SK-N-SH (cell line): ENCODE results near the gene CHM. TPM values are rescaled to one million over a fixed set of nuclear protein-coding genes. Genes with fewer than 3 reads are reported as not detected.

Source experiments
- CTCF ChIA-PET: fragments of 300-600, 350-600 bp; formaldehyde crosslinking; extraction: SDS; loops from one replicate; lab custom pipeline; 2021; lab: Yijun Ruan, JAX
- POLR2A ChIA-PET: fragments of 350-600 bp; sonication (Branson Sonifier 250); formaldehyde crosslinking; extraction: SDS; loops from one replicate; lab custom pipeline; 2020; ENCODE audit warnings: antibody characterized with exemption, inconsistent platforms; lab: Yijun Ruan, JAX
- DNase-seq: peaks from one replicate; pipeline ENCODE4 v3.0.0; 2012
- H2AFZ ChIP-seq: fragments of 200-600 bp; sonication (generic); 2 replicates; pipeline ENCODE4 v1.8.1; 2016; ENCODE audit warnings: antibody characterized with exemption, mild to moderate bottlenecking, low read depth
- H3F3A ChIP-seq: fragments of 200-600 bp; sonication (generic); replicated peaks from 2 replicates; pipeline ENCODE3; 2016; ENCODE audit warnings: antibody characterized with exemption, mild to moderate bottlenecking; ENCODE audit not compliant: insufficient read depth
- H3K27ac ChIP-seq, 2 experiments: fragments of 200-500 bp in 1 of 2; fragments of 200-600 bp in 1 of 2; sonication (Bioruptor generic) in 1 of 2; sonication (generic), shearing (Covaris generic) in 1 of 2; 2 replicates each; pipeline versions ENCODE4 v1.5.1 to v1.6.1; 2014 to 2016; ENCODE audit warnings: low read depth in 2 of 2, inconsistent platforms in 1 of 2, low read length in 1 of 2, mild to moderate bottlenecking in 1 of 2, mixed read lengths in 1 of 2
- H3K27me3 ChIP-seq: fragments of 200-600 bp; sonication (generic), shearing (Covaris generic); 2 replicates; pipeline ENCODE4 v1.6.1; 2016; ENCODE audit warnings: mixed run types; ENCODE audit not compliant: insufficient read depth
- H3K36me3 ChIP-seq, 2 experiments: fragments of 200-500 bp in 1 of 2; fragments of 200-600 bp in 1 of 2; sonication (Bioruptor generic) in 1 of 2; sonication (generic) in 1 of 2; replicated peaks in 1 of 2; 2 replicates each; pipeline versions ENCODE3 to v1.5.1; 2014 to 2016; ENCODE audit warnings: low read length in 1 of 2, mild to moderate bottlenecking in 1 of 2; ENCODE audit not compliant: insufficient read depth in 2 of 2, control insufficient read depth in 1 of 2
- H3K4me1 ChIP-seq, 2 experiments: fragments of 200-500 bp in 1 of 2; fragments of 200-600 bp in 1 of 2; sonication (Bioruptor generic) in 1 of 2; sonication (generic), shearing (Covaris generic) in 1 of 2; 2 replicates each; pipeline versions ENCODE4 v1.5.1 to v1.6.1; 2014 to 2016; ENCODE audit warnings: low read depth in 1 of 2, low read length in 1 of 2, mixed run types in 1 of 2; ENCODE audit not compliant: insufficient read depth in 2 of 2, control insufficient read depth in 1 of 2
- H3K4me2 ChIP-seq: fragments of 200-600 bp; sonication (generic), shearing (Covaris generic); 2 replicates; pipeline ENCODE4 v1.6.1; 2017; ENCODE audit warnings: mixed run types
- H3K4me3 ChIP-seq, 2 experiments: fragments of 200-500 bp in 1 of 2; fragments of 200-600 bp in 1 of 2; sonication (Bioruptor generic) in 1 of 2; sonication (generic), shearing (Covaris generic) in 1 of 2; 2 replicates each; pipeline versions ENCODE4 v1.5.1 to v1.8.1; 2014 to 2016; ENCODE audit warnings: low read depth in 2 of 2, inconsistent platforms in 1 of 2, low read length in 1 of 2, mild to moderate bottlenecking in 1 of 2, mixed read lengths in 1 of 2, moderate library complexity in 1 of 2
- H3K79me2 ChIP-seq: fragments of 200-600 bp; sonication (generic); 2 replicates; pipeline ENCODE4 v1.8.1; 2017; ENCODE audit warnings: mild to moderate bottlenecking; ENCODE audit not compliant: insufficient read depth
- H3K9ac ChIP-seq: fragments of 200-600 bp; sonication (generic); 2 replicates; pipeline ENCODE4 v1.6.1; 2017; ENCODE audit warnings: mixed run types
- H3K9me2 ChIP-seq: fragments of 200-600 bp; sonication (generic); 2 replicates; pipeline ENCODE4 v1.6.1; 2017; ENCODE audit warnings: mixed run types
- H3K9me3 ChIP-seq: fragments of 200-600 bp; sonication (generic); 2 replicates; pipeline ENCODE4 v1.6.1; 2017; ENCODE audit warnings: mixed run types, mild to moderate bottlenecking, moderate library complexity
- H4K20me1 ChIP-seq: fragments of 200-600 bp; sonication (generic); 2 replicates; pipeline ENCODE4 v1.6.1; 2017; ENCODE audit warnings: mild to moderate bottlenecking, mixed run types; ENCODE audit not compliant: insufficient read depth
- EP300 ChIP-seq, 2 experiments: IDR thresholded peaks; 2 replicates each; pipeline versions ENCODE4 v1.4.0 to v1.6.1; 2012; ENCODE audit warnings: borderline replicate concordance in 1 of 2, low read depth in 1 of 2, low read length in 1 of 2
- FOXJ3 ChIP-seq: sonication (generic); formaldehyde crosslinking; IDR thresholded peaks from 2 replicates; pipeline ENCODE4 v1.5.1; 2020; ENCODE audit warnings: mild to moderate bottlenecking, missing genetic modification reagents
- GABPA ChIP-seq: IDR thresholded peaks from 2 replicates; pipeline ENCODE4 v1.4.0; 2012; ENCODE audit warnings: low read depth, mild to moderate bottlenecking
- JUND ChIP-seq: IDR thresholded peaks from 2 replicates; pipeline ENCODE4 v1.4.0; 2012
- MEF2A ChIP-seq: IDR thresholded peaks from 2 replicates; pipeline ENCODE4 v1.4.0; 2012; ENCODE audit warnings: low read depth, borderline replicate concordance
- MXI1 ChIP-seq: IDR thresholded peaks from 2 replicates; pipeline ENCODE4 v1.6.1; 2012; ENCODE audit warnings: mild to moderate bottlenecking, low read depth, low read length, improper control_type of control experiment
- NFIC ChIP-seq: IDR thresholded peaks from 2 replicates; pipeline ENCODE4 v1.4.0; 2012; ENCODE audit warnings: borderline replicate concordance
- NRF1 ChIP-seq: IDR thresholded peaks from 2 replicates; pipeline ENCODE4 v1.6.1; 2012; ENCODE audit warnings: low read depth, mild to moderate bottlenecking, low read length
- RAD21 ChIP-seq: IDR thresholded peaks from 2 replicates; pipeline ENCODE4 v1.6.1; 2012; ENCODE audit warnings: mild to moderate bottlenecking, low read length
- RCOR1 ChIP-seq: fragments of 150-350 bp; IDR thresholded peaks from 2 replicates; pipeline ENCODE4 v1.6.1; 2017; ENCODE audit warnings: antibody characterized with exemption, low read length
- RFX5 ChIP-seq: IDR thresholded peaks from 2 replicates; pipeline ENCODE4 v1.6.1; 2012; ENCODE audit warnings: mild to moderate bottlenecking, improper control_type of control experiment, low read length
- TAF1 ChIP-seq: IDR thresholded peaks from 2 replicates; pipeline ENCODE4 v1.6.1; 2012; ENCODE audit warnings: low read depth, mild to moderate bottlenecking, low read length, moderate library complexity, borderline replicate concordance
- TCF12 ChIP-seq: IDR thresholded peaks from 2 replicates; pipeline ENCODE4 v1.4.0; 2012
- TEAD4 ChIP-seq: IDR thresholded peaks from 2 replicates; pipeline ENCODE4 v1.4.0; 2012; ENCODE audit warnings: mild to moderate bottlenecking, borderline replicate concordance; ENCODE audit not compliant: insufficient read depth
- ZBTB33 ChIP-seq: IDR thresholded peaks from 2 replicates; pipeline ENCODE4 v1.4.0; 2012; ENCODE audit warnings: low read depth, borderline replicate concordance
- WGBS: methylation state at CpG from one replicate; pipeline ENCODE4 v1.1.6; 2017; ENCODE audit warnings: low lambda C conversion rate; 5-methylcytosine and 5-hydroxymethylcytosine counted together
- polyA plus RNA-seq, 3 experiments: library from polyadenylated mRNA; depleted of rRNA; stranded (reverse); fragments of >200 nt; gene quantifications; 2 replicates each; pipeline ENCODE4 v1.2.3, GENCODE V29; 2012
- TF ChIP-seq, protein P1 (sequence below): fragments of 150-350 bp; IDR thresholded peaks from 2 replicates; pipeline ENCODE4 v1.6.1; 2016; ENCODE audit warnings: mild to moderate bottlenecking, low read depth, low read length
- TF ChIP-seq, protein P2 (sequence below): IDR thresholded peaks from 2 replicates; pipeline ENCODE4 v1.6.1; 2012; ENCODE audit warnings: mild to moderate bottlenecking, low read depth, low read length, moderate library complexity
- TF ChIP-seq, protein P3 (sequence below): IDR thresholded peaks from 2 replicates; pipeline ENCODE4; 2012

Gene CHM
- polyA plus RNA-seq, 1 of the 3 experiments (the other 2 are of a cell fraction), result 12.8 TPM

GRCh38 chrX:85882601-85883000 is 164.8 kb downstream of the CHM start (continued):
- TF ChIP-seq TAF1 (no peak), MEF2A (no peak), MXI1 (no peak), JUND (no peak), RAD21 (no peak), ZBTB33 (no peak), TEAD4 (no peak), RFX5 (no peak)

DNA sequence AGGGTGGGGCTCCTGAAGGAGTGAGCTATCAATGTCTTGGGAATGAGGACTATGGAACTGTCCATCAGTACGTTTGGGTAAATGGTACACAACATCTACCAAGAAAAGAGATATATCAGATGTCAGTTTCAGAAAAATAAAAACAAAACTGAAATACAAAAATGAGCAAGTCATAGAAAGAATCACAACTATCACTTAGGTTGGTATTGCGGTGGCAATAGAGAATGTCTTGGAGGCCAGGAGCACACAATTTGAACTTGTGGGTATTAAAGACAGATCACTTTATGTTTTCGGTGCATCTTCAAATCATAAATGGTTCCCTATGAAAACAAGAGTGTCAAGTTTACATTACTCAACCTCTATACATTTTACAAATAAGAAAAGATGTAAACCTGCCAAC is 176.8 kb downstream of the CHM start:
- H3K27ac ChIP-seq, result no peak overlapping the region
- no peak overlapping the region for H3K4me3 ChIP-seq
- no peak overlapping the region for H3K9ac ChIP-seq
- H3K79me2 ChIP-seq, result no peaks in the 10 kb centered on the region
- WGBS, result 99% methylated on average over 3 of the region's 3 CpGs
- no peak for DNase-seq
- CTCF ChIA-PET, result no interaction called here
- H3K9me3 ChIP-seq, result no peaks in the 10 kb centered on the region
- POLR2A ChIA-PET, result no interaction called here
- H3K9me2 ChIP-seq, result no peaks in the 10 kb centered on the region
- no peak for TF ChIP-seq TEAD4
- TF ChIP-seq, all 33 proteins: peak for 0
- Histone ChIP-seq H3F3A (no peaks in the 10 kb centered on the region), H3K27me3 (no peaks in the 10 kb centered on the region), H4K20me1 (no peaks in the 10 kb centered on the region), H2AFZ (no peak overlapping the region), H3K4me2 (no peak overlapping the region), H3K4me1 (no peaks in the 10 kb centered on the region), H3K36me3 (peaks cover 42 to 52% of the 10 kb centered on the region in 2 experiments)

- peaks cover 40 to 42% of the 10 kb centered on the region in 2 experiments for H3K36me3 ChIP-seq
- H3K27me3 ChIP-seq, result no peaks in the 10 kb centered on the region
- TF ChIP-seq NRF1 (no peak), EP300 (IDR thresholded peaks at IDR 0.05; ENCODE audit: borderline replicate concordance in 1 of 2, low read depth in 1 of 2, low read length in 1 of 2) (no peak), MEF2A (no peak), GABPA (no peak), TAF1 (no peak), NFIC (no peak), TCF12 (no peak), FOXJ3 (CRISPR knock-in tag) (no peak), RAD21 (no peak), RCOR1 (no peak)
- TF ChIP-seq, protein P1, sequence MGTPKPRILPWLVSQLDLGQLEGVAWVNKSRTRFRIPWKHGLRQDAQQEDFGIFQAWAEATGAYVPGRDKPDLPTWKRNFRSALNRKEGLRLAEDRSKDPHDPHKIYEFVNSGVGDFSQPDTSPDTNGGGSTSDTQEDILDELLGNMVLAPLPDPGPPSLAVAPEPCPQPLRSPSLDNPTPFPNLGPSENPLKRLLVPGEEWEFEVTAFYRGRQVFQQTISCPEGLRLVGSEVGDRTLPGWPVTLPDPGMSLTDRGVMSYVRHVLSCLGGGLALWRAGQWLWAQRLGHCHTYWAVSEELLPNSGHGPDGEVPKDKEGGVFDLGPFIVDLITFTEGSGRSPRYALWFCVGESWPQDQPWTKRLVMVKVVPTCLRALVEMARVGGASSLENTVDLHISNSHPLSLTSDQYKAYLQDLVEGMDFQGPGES, result no peak
- TF ChIP-seq, protein P2, sequence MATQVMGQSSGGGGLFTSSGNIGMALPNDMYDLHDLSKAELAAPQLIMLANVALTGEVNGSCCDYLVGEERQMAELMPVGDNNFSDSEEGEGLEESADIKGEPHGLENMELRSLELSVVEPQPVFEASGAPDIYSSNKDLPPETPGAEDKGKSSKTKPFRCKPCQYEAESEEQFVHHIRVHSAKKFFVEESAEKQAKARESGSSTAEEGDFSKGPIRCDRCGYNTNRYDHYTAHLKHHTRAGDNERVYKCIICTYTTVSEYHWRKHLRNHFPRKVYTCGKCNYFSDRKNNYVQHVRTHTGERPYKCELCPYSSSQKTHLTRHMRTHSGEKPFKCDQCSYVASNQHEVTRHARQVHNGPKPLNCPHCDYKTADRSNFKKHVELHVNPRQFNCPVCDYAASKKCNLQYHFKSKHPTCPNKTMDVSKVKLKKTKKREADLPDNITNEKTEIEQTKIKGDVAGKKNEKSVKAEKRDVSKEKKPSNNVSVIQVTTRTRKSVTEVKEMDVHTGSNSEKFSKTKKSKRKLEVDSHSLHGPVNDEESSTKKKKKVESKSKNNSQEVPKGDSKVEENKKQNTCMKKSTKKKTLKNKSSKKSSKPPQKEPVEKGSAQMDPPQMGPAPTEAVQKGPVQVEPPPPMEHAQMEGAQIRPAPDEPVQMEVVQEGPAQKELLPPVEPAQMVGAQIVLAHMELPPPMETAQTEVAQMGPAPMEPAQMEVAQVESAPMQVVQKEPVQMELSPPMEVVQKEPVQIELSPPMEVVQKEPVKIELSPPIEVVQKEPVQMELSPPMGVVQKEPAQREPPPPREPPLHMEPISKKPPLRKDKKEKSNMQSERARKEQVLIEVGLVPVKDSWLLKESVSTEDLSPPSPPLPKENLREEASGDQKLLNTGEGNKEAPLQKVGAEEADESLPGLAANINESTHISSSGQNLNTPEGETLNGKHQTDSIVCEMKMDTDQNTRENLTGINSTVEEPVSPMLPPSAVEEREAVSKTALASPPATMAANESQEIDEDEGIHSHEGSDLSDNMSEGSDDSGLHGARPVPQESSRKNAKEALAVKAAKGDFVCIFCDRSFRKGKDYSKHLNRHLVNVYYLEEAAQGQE, result no peak
- TF ChIP-seq, protein P3, sequence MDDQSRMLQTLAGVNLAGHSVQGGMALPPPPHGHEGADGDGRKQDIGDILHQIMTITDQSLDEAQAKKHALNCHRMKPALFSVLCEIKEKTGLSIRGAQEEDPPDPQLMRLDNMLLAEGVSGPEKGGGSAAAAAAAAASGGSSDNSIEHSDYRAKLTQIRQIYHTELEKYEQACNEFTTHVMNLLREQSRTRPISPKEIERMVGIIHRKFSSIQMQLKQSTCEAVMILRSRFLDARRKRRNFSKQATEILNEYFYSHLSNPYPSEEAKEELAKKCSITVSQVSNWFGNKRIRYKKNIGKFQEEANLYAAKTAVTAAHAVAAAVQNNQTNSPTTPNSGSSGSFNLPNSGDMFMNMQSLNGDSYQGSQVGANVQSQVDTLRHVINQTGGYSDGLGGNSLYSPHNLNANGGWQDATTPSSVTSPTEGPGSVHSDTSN, result no peak
- no peak overlapping the region for H2AFZ ChIP-seq
- CTCF ChIA-PET, result no interaction called here
- no peaks in the 10 kb centered on the region for H3K9me3 ChIP-seq
- no peak overlapping the region for H3K4me3 ChIP-seq
- H3K79me2 ChIP-seq, result no peaks in the 10 kb centered on the region
- H3K9me2 ChIP-seq, result no peaks in the 10 kb centered on the region
- POLR2A ChIA-PET, result no interaction called here
- H3K27ac ChIP-seq, result no peak overlapping the region
- H3K9ac ChIP-seq, result no peak overlapping the region
- DNase-seq, result no peak
- H4K20me1 ChIP-seq, result no peaks in the 10 kb centered on the region
- no peaks in the 10 kb centered on the region for H3K4me1 ChIP-seq
- no peak overlapping the region for H3K4me2 ChIP-seq
- no peaks in the 10 kb centered on the region for H3F3A ChIP-seq
Measured at GRCh38 chrX:85865324-85865723, 182.0 kb downstream of the CHM start.
